Osteocyte (in vitro differentiated cells): ENCODE data around the gene ARHGAP10. TPM values are rescaled to one million over a fixed set of nuclear protein-coding genes. Genes with fewer than 3 reads are reported as not detected.

Experiments used
- DNase-seq: peaks from one replicate; pipeline ENCODE4 v3.0.0; 2021; ENCODE audit warnings: mixed read lengths; ENCODE audit not compliant: unreplicated experiment; ENCODE audit errors: extremely low spot score
- H3K27ac Mint-ChIP-seq: one replicate; pipeline ENCODE4 v1.8.0; 2021; ENCODE audit warnings: mild to moderate bottlenecking, mixed read lengths; ENCODE audit not compliant: unreplicated experiment
- H3K27me3 Mint-ChIP-seq: one replicate; pipeline ENCODE4 v1.8.0; 2021; ENCODE audit warnings: mixed read lengths; ENCODE audit not compliant: unreplicated experiment
- H3K36me3 Mint-ChIP-seq: one replicate; pipeline ENCODE4 v1.8.0; 2021; ENCODE audit warnings: mixed read lengths; ENCODE audit not compliant: unreplicated experiment
- H3K4me1 Mint-ChIP-seq: one replicate; pipeline ENCODE4 v1.8.0; 2021; ENCODE audit warnings: mixed read lengths; ENCODE audit not compliant: unreplicated experiment
- H3K4me3 Mint-ChIP-seq: one replicate; pipeline ENCODE4 v1.8.0; 2021; ENCODE audit warnings: mild to moderate bottlenecking, moderate library complexity, mixed read lengths; ENCODE audit not compliant: unreplicated experiment
- H3K9me3 Mint-ChIP-seq: one replicate; pipeline ENCODE4 v1.8.0; 2021; ENCODE audit warnings: mixed read lengths; ENCODE audit not compliant: unreplicated experiment
- total RNA-seq: library from RNA; stranded (reverse); gene quantifications from 2 replicates; pipeline ENCODE4 v1.2.1, GENCODE V29; 2021
- TF ChIP-seq, protein P1 (sequence below): fragments of 200-600 bp; sonication (generic); IDR thresholded peaks from 2 replicates; pipeline ENCODE4 v1.5.0; 2021; ENCODE audit warnings: antibody characterized with exemption, mild to moderate bottlenecking, moderate library complexity

The ARHGAP10 gene
- total RNA-seq, 1 donor from 2014 or later, result 121 TPM

DNA sequence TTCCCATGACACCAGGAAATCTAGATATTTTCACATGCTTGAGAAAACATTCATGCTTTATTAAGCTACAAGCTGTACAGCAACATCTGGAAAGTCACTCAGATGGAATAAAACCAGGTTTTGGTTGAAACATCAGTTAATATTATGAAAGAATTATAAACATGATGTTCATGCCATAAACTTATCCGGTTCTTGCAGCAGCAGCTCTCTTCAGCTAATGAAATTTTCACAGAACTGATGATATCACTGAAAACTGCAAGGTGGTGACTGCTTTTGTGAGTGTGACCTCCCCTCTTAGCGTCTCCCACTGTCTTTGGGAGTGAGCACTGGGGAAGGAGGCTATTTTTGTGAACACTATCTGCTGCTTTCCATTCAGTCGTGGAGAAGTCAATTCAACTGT is 56.9 kb downstream of the ARHGAP10 start:
- Mint-ChIP-seq H3K27ac (peak overlapping the region; percentile 79), H3K9me3 (no peaks in the 10 kb centered on the region), H3K27me3 (no peaks in the 10 kb centered on the region), H3K36me3 (peaks cover 11% of the 10 kb centered on the region), H3K4me3 (no peak overlapping the region), H3K4me1 (peaks cover 78% of the 10 kb centered on the region)
- no peak for DNase-seq
- TF ChIP-seq, protein P1, sequence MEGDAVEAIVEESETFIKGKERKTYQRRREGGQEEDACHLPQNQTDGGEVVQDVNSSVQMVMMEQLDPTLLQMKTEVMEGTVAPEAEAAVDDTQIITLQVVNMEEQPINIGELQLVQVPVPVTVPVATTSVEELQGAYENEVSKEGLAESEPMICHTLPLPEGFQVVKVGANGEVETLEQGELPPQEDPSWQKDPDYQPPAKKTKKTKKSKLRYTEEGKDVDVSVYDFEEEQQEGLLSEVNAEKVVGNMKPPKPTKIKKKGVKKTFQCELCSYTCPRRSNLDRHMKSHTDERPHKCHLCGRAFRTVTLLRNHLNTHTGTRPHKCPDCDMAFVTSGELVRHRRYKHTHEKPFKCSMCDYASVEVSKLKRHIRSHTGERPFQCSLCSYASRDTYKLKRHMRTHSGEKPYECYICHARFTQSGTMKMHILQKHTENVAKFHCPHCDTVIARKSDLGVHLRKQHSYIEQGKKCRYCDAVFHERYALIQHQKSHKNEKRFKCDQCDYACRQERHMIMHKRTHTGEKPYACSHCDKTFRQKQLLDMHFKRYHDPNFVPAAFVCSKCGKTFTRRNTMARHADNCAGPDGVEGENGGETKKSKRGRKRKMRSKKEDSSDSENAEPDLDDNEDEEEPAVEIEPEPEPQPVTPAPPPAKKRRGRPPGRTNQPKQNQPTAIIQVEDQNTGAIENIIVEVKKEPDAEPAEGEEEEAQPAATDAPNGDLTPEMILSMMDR, result no peak

GRCh38 chr4:147789596-147789995 is 57.7 kb downstream of the ARHGAP10 start:
- Mint-ChIP-seq H3K27me3 (no peaks in the 10 kb centered on the region), H3K36me3 (peaks cover 11% of the 10 kb centered on the region), H3K4me1 (peaks cover 86% of the 10 kb centered on the region), H3K9me3 (no peaks in the 10 kb centered on the region), H3K27ac (peak overlapping the region; percentile 79), H3K4me3 (no peak overlapping the region)
- TF ChIP-seq, protein P1, result no peak
- DNase-seq, result no peak

DNA sequence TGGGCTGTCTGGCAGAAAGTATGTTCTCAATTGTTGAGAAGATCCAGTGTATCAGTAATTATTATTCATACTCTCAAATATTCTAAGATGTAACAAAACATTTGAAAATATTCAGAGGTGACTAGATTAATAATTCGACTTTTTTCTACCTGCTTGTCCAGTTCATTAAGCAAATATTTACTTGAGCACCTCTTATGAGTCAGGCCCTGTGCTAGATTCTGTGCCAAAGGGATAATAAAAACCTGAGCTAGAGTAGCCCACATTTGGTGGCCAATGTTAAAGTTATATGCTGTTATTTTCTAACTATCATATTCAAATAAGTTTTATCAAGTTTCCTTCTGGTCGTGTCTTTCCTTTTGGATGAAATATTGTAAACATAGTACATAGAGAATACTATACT is 58.5 kb downstream of the ARHGAP10 start:
- TF ChIP-seq, protein P1, result no peak
- Mint-ChIP-seq H3K4me1 (peaks cover 87% of the 10 kb centered on the region), H3K9me3 (no peaks in the 10 kb centered on the region)

DNA sequence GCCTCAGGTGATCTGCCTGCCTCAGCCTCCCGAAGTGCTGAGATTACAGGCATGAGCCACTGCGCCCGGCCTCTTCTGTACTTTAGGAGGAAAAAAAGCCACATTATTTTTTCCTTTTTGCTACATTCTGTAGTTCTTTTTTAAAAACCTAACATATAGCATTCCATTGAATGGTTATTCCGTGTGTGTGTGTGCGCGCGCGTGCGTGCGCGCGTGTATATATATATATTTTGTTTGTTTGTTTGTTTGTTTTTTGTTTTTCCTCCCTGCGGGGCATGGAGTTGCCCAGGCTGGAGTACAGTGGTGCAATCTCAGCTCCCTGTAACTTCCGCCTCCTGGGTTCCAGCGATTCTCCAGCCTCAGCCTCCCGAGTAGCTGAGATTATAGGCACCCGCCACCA is 59.5 kb downstream of the ARHGAP10 start:
- H3K27me3 Mint-ChIP-seq, result no peaks in the 10 kb centered on the region
- no peak overlapping the region for H3K4me3 Mint-ChIP-seq
- H3K27ac Mint-ChIP-seq, result peak overlapping the region; percentile 67
- TF ChIP-seq, protein P1, result no peak
- peaks cover 80% of the 10 kb centered on the region for H3K4me1 Mint-ChIP-seq
- DNase-seq, result no peak
- peaks cover 9% of the 10 kb centered on the region for H3K36me3 Mint-ChIP-seq
- H3K9me3 Mint-ChIP-seq, result no peaks in the 10 kb centered on the region

More for the DNA sequence above, 58.5 kb downstream of the ARHGAP10 start:
- DNase-seq, result no peak
- H3K4me3 Mint-ChIP-seq, result no peak overlapping the region
- H3K27me3 Mint-ChIP-seq, result no peaks in the 10 kb centered on the region
- peaks cover 11% of the 10 kb centered on the region for H3K36me3 Mint-ChIP-seq
- peak overlapping the region; percentile 8 for H3K27ac Mint-ChIP-seq

- DNase-seq, result no peak
- no peaks in the 10 kb centered on the region for H3K9me3 Mint-ChIP-seq
- no peak overlapping the region for H3K4me3 Mint-ChIP-seq
- H3K4me1 Mint-ChIP-seq, result peaks cover 79% of the 10 kb centered on the region
- peak overlapping the region; percentile 67 for H3K27ac Mint-ChIP-seq
- TF ChIP-seq, protein P1, result no peak
- no peaks in the 10 kb centered on the region for H3K27me3 Mint-ChIP-seq
- peaks cover 9% of the 10 kb centered on the region for H3K36me3 Mint-ChIP-seq
Observed at GRCh38 chr4:147791865-147792264, 60.0 kb downstream of the ARHGAP10 start.
